ENCODE data around the gene VSIG2.

VSIG2 gene

DNA sequence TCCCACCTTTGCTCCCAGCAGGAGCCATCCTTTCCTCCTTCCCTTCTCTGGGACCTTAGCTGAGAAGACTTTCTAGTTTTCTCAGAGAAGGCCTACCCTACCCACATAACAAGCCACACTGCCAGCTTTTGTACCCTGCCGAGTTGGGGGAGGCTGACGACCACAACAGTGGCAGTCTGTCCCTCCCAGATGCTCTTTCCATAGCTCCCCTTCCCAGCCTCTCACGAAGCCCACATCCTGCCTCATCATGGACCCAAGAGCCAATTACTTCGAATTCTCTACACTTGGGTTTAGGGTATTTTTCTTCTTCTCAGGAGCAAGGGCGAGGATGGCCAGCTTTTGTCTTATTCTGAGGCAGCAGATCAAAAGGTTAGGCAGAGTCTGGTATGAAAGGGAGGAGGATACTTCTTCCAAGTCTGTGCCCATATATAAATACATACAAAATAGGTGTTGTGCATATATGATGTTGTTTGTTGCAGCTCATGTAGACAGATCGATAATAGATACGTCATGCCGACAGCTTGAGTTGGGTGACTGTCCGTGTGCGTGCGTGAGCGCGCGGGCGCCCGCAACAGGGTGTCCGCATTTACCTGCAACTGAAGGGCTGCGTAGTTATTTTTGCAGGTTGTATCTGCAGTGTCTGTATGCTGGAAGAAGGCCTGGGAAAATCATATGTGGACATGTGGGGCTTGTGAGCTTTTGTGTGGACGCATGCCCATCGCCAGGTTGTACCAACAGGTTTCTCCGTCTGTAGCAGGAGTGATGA is 13.2 kb downstream of the VSIG2 start:
- no peaks in the 10 kb centered on the region for H3K36me3 ChIP-seq (ENCODE audit: control insufficient read depth in 2 of 2, insufficient read depth in 1 of 2, low read length in 2 of 2)
- no peak overlapping the region for H3K4me3 ChIP-seq (ENCODE audit: low read depth, low read length)
- no peak for TF ChIP-seq ZNF341 (tag by site-specific recombination; IDR thresholded peaks at IDR 0.05; ENCODE audit: low read depth)
- TF ChIP-seq ZNF704 (tag by site-specific recombination; IDR thresholded peaks at IDR 0.05), result no peak
- no peak for TF ChIP-seq ZSCAN5A (tag by site-specific recombination; IDR thresholded peaks at IDR 0.05)
- TF ChIP-seq ZNF175 (tag by site-specific recombination; IDR thresholded peaks at IDR 0.05), result no peak
- TF ChIP-seq MYNN (tag by site-specific recombination; IDR thresholded peaks at IDR 0.05; ENCODE audit: borderline replicate concordance), result no peak
- no peak for TF ChIP-seq ZNF266 (tag by site-specific recombination; IDR thresholded peaks at IDR 0.05; ENCODE audit: low read depth)
- TF ChIP-seq KLF9 (tag by site-specific recombination; IDR thresholded peaks at IDR 0.05; ENCODE audit: low read depth), result no peak
- TF ChIP-seq, protein P1, sequence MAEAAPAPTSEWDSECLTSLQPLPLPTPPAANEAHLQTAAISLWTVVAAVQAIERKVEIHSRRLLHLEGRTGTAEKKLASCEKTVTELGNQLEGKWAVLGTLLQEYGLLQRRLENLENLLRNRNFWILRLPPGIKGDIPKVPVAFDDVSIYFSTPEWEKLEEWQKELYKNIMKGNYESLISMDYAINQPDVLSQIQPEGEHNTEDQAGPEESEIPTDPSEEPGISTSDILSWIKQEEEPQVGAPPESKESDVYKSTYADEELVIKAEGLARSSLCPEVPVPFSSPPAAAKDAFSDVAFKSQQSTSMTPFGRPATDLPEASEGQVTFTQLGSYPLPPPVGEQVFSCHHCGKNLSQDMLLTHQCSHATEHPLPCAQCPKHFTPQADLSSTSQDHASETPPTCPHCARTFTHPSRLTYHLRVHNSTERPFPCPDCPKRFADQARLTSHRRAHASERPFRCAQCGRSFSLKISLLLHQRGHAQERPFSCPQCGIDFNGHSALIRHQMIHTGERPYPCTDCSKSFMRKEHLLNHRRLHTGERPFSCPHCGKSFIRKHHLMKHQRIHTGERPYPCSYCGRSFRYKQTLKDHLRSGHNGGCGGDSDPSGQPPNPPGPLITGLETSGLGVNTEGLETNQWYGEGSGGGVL (tag by site-specific recombination; IDR thresholded peaks at IDR 0.05), result no peak
- TF ChIP-seq ZNF121 (tag by site-specific recombination; IDR thresholded peaks at IDR 0.05), result no peak
- TF ChIP-seq ZXDB (tag by site-specific recombination; IDR thresholded peaks at IDR 0.05), result no peak
- no peak for TF ChIP-seq ZNF777 (tag by site-specific recombination; IDR thresholded peaks at IDR 0.05; ENCODE audit: borderline replicate concordance)
- no peak for TF ChIP-seq ZNF529 (tag by site-specific recombination; IDR thresholded peaks at IDR 0.05; ENCODE audit: insufficient replicate concordance)
- no peak for TF ChIP-seq KLF1 (tag by site-specific recombination; IDR thresholded peaks at IDR 0.05)
- no peak for TF ChIP-seq ZNF248 (tag by site-specific recombination; IDR thresholded peaks at IDR 0.05)
- TF ChIP-seq ZNF211 (tag by site-specific recombination; IDR thresholded peaks at IDR 0.05; ENCODE audit: low read depth), result no peak
- TF ChIP-seq ZFP37 (tag by site-specific recombination; IDR thresholded peaks at IDR 0.05), result no peak
- TF ChIP-seq SP3 (tag by site-specific recombination; IDR thresholded peaks at IDR 0.05), result no peak
- TF ChIP-seq ZNF560 (tag by site-specific recombination; IDR thresholded peaks at IDR 0.05; ENCODE audit: borderline replicate concordance), result no peak
- no peak for TF ChIP-seq ZNF350 (tag by site-specific recombination; IDR thresholded peaks at IDR 0.05)
- no peaks in the 10 kb centered on the region; the same call in 1 of the 2 replicates for H3K4me1 ChIP-seq (ENCODE audit: control insufficient read depth, insufficient read depth, low read length)
- H3K9me3 ChIP-seq (ENCODE audit: control insufficient read depth, insufficient read depth, low read depth, low read length), result no peaks in the 10 kb centered on the region
- ChIA-PET POLR2A (interaction anchor here (0.7 to 1.4 kb wide), 6 partner anchors 14 to 116 kb away, joined by 3 to 9 read pairs (median 4); partner anchors contain the start of genes SIAE, SPA17, TBRG1 and VSIG2), CTCF (interaction anchor here (0.6 to 1.3 kb wide), 5 partner anchors 8 to 127 kb away, joined by 3 to 4 read pairs (median 3); no protein-coding TSS in a partner anchor)
- no peak overlapping the region for H3K27ac ChIP-seq (ENCODE audit: extremely low read depth, low read depth, low read length)

DNA sequence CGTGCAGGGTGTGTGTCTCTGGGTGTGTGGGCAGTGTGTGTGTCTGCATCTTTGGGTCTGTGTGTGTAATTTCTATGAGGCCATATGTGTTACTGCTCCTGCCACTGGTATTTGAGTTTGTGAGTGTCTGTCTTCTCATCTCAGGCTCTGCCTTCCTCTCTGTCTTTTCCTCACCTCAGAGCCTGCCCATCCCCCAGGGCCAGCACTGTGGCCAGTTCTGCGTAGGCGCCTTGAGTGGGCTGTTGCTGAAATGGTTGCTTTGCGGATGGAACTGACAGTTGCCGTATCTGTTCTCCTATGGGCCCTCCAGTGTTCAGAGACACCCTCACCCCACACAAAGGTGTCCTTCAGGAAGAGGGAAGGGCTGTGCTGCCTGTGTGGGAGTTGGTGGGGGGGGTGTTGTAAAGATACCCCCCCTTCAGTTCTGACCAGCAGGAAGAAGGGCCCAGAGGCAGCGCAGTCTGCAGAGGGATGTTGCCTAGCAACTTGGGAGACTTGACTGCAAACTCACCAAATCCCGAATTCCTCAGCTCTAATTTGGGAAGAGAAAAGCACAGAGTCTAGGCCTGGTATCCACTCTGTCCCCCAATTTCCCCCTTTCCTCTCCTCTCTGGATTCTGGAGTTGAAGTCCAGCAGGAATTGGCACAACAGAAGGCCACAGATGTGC is 14.3 kb downstream of the VSIG2 start:
- Histone ChIP-seq H3K4me1 (ENCODE audit: control insufficient read depth, insufficient read depth, low read length) (no peaks in the 10 kb centered on the region; the same call in 1 of the 2 replicates), H3K27ac (ENCODE audit: extremely low read depth, low read depth, low read length) (no peak overlapping the region)
- POLR2A ChIA-PET, result no interaction called here

More for the DNA sequence above, 14.3 kb downstream of the VSIG2 start:
- Histone ChIP-seq H3K4me3 (ENCODE audit: low read depth, low read length) (no peak overlapping the region), H3K36me3 (ENCODE audit: control insufficient read depth in 2 of 2, insufficient read depth in 1 of 2, low read length in 2 of 2) (no peaks in the 10 kb centered on the region), H3K9me3 (ENCODE audit: control insufficient read depth, insufficient read depth, low read depth, low read length) (no peaks in the 10 kb centered on the region)
- CTCF ChIA-PET, result no interaction called here
- no peak for TF ChIP-seq ZFP37 (tag by site-specific recombination; IDR thresholded peaks at IDR 0.05)
- TF ChIP-seq WT1 (tag by site-specific recombination; IDR thresholded peaks at IDR 0.05), result no peak
- TF ChIP-seq ZFHX2 (tag by site-specific recombination; conservative IDR thresholded peaks at IDR 0.05), result peak; percentile 50; the same call in 1 of the 2 replicates
- TF ChIP-seq, protein P2, sequence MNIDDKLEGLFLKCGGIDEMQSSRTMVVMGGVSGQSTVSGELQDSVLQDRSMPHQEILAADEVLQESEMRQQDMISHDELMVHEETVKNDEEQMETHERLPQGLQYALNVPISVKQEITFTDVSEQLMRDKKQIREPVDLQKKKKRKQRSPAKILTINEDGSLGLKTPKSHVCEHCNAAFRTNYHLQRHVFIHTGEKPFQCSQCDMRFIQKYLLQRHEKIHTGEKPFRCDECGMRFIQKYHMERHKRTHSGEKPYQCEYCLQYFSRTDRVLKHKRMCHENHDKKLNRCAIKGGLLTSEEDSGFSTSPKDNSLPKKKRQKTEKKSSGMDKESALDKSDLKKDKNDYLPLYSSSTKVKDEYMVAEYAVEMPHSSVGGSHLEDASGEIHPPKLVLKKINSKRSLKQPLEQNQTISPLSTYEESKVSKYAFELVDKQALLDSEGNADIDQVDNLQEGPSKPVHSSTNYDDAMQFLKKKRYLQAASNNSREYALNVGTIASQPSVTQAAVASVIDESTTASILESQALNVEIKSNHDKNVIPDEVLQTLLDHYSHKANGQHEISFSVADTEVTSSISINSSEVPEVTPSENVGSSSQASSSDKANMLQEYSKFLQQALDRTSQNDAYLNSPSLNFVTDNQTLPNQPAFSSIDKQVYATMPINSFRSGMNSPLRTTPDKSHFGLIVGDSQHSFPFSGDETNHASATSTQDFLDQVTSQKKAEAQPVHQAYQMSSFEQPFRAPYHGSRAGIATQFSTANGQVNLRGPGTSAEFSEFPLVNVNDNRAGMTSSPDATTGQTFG (tag by site-specific recombination; IDR thresholded peaks at IDR 0.05; ENCODE audit: borderline replicate concordance), result no peak
- no peak for TF ChIP-seq OVOL3 (tag by site-specific recombination; IDR thresholded peaks at IDR 0.05)
- peak; percentile 76 for TF ChIP-seq EGR2 (tag by site-specific recombination; IDR thresholded peaks at IDR 0.05; ENCODE audit: low read depth)
- no peak for TF ChIP-seq ZNF391 (tag by site-specific recombination; IDR thresholded peaks at IDR 0.05; ENCODE audit: borderline replicate concordance, low read depth)
